Stimulated activated CD4-positive, alpha-beta T cell treated with anti-CD3 and anti-CD28 coated beads, Interleukin-4, amount 100 ng/mL, for 24 hours (primary cell): ENCODE data around the gene ME3.

Source experiments
- DNase-seq: peaks from one replicate; pipeline ENCODE4 v3.0.0-alpha.2; 2020

The ME3 gene

DNA sequence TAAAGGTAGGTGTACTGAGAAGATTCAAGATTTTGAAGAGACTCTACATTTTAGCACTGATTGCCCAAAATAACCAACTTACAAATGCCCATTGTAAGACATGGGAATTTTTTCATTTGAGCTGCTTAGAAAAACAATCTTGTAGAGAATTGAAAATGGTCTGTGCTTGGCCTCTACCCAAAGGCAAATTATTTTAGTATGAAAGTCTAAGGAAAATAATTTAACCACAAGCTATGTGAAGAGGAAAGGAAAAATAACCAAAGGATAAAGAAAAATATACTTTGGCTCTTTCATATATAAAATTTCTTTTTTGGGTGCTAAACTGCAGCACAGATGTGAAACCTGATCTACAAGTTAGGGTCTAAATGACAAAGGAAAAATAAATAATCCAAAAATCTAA, 54.9 kb downstream of the ME3 start:
- DNase-seq: no peak

DNA sequence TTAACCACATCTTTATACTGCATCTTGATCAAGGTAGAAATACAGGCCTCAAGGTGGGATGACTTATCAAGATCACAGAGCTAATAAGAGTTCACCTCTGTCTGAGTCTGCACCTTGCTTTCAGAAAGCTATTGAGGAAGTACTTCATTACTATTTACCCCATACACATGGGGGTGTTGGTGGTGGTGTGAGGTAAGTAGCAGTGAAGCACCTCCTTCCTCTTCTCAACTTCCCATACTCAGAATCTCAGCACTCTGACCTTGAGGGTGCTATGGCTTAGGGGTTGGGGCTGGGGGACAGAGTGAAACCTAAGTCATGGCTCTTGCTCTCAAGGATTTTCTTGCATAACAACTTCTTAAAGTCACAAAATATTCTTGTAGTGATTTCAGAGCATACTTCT, 56.9 kb downstream of the ME3 start:
- no peak for DNase-seq

DNA sequence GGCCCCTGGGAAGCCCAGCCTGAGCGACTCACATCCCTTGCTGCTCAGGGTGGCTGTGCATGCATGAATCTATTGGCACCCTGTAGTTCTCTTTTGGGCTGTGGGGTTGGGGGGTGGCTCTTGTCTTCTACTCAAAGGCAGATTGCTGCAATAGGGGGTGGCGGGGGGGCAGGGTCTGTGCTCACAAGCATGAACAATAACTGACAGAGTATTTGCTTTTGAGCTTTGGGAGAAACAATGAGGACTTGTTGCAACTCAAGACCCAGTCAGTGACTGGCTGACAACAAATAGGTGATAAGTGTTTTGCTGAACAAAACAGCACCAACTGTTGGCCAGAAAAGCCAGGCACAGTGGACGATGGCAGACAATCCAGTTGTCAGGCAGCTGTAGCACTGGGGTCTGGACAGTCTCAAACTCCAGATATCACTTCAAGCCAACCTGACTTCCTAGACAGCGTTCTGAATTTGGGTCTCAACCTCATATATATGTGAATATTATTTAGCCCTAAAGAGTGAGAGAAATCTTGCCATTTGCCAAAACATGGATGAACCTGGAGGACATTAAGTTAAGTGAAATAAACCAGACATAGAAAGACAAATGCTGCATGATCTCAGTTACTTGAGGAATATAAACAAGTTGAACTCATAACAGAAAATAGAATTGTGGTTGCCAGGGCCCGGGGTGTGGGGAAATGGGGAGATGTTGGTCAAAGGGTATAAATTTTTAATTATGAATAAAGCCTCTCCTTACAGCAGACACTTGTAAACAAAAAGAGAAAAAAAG, 61.7 kb downstream of the ME3 start:
- DNase-seq: no peak

DNA sequence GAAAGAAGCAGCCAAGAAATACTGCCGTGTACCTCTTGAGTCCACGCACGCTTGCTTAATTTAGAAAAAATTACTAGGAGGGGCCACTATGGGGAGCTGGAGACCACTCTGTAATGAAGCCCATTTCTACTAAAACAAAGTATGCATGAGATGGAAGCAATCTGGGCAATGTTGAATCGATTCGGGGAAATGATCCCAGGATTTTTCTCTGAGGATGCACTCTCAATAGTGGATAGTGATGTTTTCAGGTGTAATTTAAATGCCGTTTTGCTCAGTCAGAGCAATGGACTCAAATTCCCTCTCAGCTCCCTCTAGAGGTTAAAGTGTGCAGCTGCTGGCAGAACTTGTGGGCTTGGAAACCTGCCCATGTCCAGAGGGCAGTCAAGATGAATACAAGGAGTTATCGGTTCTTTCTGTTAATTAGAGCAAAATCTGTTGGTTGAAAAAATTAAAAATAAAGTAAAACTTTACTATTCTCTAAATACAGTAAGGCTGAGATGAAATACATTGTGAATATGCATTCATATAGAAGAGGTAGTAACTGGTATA, 64.1 kb downstream of the ME3 start:
- DNase-seq: peak; percentile 54

DNA sequence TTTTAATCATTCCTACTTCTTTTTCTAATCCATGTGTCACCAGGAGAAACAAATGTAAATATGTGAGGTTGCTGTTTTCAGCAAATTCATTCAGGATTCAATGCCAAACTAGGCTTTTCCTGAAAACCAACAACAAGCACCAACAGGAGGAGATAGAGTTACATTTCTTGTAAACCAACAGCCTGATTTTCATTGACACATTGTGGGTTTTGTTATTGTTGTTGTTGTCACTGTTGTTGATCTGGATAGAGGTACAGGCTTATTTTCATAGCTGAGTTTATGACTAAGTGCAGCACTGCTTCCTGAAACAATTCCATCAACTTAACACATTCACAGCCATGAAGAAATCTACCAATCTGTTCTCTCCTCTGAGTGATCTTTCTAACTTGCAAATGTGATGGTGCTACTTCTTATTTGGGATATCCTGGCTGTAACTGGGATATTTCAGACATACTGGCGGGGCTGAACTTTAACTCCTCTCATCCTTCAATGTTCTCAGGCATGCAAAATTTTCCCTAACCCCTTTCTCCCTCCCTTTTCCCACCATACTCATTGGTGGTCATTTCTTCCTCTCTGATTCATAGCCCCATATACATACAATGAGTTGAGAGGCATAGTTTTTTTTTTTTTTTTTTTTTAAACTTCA, 65.5 kb downstream of the ME3 start:
- no peak for DNase-seq

DNA sequence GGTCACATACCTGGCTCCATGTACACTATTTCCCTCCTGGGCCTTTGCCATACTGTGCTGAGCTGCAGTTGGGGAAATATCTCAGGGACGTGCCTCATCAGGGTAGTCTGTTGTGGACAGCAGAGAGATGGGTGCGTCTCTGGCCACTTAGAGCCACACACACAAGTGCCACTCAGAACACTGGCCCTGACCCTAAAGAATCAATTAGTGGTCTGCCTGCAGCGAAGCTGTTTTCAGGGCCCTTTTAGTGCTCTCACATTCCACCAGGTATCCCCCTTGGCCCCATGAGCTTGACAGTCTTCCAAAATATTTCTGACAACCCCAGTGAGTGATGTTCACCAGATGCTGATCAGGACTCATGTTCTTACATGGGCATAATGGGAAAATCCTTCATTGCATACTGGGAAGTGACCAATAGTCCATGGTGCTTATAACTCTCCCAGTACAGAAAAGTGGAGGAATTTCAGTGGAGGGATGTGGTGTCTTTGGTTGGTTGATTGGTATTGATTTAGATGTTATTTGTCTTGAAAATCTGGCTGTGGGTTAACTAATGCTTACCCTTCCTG, 66.1 kb downstream of the ME3 start:
- DNase-seq: no peak

DNA sequence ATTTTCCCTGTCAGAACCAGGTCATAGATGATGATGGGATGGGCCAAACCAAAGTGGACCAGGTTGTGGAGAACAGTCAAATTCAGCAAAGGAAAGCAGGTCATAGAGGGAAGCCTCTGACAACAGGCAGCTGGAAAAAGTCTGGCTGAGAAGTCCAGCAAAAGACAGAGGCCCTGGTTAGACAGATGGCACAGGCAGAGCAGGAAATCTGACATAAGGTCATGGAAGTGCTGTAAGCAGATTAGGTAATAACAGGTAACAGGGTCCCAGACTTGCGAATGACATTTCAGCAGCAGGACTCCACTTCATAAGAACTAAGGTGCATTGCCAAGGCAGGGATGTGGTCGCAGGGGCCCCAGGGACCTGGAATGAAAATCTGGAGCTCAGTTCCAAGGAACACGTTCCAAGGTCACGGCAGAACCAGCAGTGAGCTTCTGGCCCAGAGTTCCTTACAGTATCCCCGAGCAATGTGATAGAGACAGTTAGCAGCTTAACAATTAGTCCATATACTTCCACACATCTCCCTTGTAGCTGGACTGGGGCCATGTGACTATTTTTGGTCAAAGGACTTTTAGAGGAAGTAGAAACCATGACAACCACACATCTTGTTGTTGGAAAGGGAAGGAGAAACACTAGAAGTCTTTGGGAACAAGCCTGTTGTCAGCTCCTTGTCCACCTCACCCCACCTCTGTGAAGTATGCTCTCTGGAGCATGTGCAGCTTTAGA, 75.4 kb downstream of the ME3 start:
- DNase-seq: no peak

DNA sequence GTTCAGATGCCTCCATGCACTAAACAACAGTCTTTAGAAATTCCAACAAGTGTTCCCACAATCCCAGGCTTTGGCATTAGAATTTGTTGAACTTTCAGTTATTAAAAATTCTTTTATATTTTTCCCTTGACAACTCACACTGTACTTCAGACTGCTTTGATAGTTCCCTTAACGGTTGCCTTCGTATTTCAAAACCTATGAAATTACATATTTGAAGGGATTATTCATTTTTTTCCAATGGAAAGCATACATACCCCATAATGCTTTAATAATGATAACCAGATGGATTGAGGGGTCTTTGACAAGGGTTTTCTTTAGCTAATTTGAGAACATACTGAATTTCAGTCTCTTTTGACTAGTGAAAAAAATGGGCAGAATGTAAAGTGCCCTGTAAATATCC, 76.5 kb downstream of the ME3 start:
- DNase-seq: no peak

DNA sequence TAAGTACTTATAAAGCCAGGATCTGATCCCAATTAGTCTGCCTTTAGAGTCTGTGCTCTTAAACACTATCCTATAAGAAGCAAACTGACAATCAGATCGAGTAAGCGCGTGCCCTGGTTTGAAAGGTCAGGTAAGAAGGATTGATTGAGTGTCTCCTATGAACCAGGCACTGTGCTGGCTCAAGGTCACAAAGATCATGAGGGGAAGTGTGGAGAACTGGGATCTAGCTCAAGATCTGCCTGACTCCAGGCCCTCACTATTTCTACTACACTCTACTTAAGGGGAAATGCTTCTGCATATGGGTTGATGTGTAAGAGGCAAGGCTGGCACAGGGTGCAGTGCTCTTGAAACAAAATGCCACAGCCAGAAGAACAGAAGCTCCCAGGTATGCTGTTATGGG, 77.0 kb downstream of the ME3 start:
- DNase-seq: no peak

DNA sequence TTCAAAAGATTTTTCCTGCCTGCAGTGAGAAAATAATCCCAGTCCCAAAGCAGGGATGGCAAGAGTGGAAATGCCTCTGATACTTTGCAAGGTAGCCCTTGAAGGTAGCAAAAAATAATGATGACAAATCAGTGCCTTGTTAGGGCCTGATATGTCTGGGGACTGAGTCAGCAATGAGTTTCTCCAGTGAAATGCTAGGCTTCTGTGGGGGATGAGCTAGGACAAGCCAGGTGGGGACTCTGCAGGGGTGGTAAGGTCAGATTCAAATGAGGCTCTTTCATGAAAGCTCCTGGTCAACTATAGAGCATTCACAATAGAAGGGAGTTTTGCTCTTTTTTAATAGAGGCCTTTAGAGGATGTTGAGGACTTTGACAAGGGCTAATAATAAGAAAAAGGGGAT, 77.7 kb downstream of the ME3 start:
- DNase-seq: no peak

DNA sequence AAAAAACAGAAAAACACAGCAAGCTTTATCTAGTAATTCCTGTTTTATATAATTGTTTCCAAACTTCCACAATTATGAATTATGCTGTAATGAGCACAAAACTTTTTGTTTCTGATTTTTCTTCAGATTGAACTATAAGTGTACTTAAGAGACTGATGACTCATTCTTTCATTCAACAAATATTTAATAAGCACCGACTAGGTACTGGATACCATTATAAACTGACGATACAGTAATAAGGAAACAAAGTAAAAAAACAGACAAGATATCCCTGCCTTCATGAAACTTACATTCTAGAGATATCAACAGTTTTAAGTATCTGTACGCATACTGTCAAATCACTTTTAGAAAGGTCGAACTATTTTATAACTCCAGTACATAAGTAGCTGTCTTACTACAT, 78.6 kb downstream of the ME3 start:
- DNase-seq: no peak

DNA sequence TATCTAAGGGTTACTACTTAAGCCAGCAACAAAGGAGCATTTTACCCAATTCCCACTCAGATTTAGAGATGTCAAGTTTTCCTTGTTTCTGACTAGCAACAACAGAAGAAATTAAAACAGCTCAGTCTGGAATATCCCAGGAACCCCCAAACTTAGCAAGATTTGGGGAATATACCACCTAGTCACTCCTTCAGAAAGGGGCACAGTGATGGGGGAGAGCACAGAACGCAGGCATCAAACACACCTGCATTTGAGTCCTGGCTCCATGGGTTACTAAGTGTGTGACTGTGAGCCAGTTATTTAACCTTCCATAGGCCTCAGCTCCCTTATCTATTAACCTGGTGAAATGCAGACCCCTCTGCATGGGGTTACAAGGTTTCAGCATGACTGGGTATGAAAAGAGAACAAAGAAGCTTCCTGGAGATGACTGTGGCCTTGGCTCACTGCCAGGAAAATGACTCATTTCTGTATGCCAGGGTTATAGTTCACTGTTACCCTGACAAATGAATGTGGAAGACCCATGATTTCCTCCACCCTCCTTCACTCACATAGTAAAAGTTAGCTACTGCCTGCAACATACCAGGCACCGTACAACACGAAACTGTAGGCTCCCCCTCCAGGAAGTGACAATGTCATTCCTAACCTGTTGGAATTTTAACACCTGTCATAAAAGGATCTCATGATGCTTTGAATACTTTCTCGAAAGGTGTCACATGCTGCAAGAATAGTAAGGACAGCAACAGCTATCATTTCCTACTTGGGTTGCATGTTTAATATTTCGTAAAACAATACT, 79.6 kb downstream of the ME3 start:
- peak; percentile 94 for DNase-seq

DNA sequence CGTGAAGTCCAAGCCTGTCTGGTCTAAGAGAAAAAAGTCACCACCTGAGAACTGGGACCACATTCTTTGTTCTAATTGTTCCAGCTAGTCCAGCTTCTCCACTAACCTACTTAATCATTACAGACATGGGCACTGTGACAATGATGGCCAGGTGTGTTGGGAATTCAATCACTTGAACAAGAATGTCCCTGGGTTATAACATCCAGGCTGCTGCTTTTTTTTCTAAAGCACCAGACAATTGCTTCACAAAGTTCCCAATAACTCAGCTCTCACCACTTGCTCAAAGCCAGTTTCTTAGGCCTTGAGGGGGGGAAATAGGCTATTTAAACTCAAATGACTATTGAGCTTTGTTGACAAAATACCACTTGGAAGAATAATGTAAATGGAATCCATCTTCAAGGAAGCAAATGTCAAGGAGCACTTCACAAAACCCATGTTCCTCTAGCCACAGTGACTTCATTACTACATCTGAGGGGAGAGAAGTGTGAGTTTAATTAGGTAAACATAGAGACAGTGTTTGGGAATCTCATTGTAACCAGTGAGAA, 80.3 kb downstream of the ME3 start:
- DNase-seq: no peak

DNA sequence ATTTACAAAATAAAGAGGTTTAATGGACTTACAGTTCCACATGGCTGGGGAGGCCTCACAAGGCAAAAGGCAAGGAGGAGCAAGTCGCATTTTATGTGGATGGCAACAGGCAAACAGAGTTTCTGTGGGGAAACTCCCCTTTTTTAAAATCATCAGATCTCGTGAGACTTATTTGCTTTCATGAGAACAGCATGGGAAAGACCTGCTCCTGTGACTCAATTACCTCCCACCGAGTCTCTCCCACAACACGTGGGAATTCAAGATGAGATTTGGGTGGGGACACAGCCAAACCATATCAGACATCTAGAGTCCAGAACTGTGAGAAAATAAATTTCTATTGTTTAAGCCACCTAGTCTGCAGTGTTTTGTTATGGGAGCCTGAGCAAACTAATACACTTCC, 80.8 kb downstream of the ME3 start:
- DNase-seq: no peak

DNA sequence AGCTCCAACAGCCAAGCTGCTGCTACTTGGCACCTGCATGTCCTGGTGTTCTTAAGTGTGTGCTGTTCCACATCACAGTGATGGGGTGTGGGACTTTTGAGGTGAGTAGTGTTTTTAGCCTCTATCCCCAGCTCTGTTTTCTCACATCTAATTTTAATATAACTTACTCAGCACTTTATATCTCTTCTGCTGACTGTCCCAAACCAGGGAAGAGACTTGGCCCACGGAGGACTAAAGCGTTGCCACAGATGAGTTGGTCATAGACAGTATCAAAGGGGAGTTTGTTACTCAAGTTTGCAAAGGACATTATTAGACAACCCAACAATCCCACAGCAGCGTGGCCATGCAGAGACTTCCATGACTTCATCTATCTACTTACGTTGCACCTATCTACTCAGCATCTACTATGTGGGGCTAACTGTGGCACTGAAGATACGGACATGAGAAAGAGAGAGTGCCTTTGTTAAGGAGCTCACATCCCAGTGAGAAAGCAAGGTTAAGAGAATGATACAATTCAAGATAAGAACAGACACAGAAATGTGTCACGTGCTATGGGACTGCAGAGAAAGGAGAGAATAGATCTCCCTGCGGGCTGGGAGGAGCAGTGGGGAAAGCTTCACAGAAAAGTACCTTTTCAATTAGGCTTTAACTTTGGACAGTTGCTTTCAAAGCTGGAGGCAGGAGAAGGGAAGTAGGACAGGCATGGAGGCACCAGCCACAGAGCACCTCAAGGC, 82.4 kb downstream of the ME3 start:
- no peak for DNase-seq

DNA sequence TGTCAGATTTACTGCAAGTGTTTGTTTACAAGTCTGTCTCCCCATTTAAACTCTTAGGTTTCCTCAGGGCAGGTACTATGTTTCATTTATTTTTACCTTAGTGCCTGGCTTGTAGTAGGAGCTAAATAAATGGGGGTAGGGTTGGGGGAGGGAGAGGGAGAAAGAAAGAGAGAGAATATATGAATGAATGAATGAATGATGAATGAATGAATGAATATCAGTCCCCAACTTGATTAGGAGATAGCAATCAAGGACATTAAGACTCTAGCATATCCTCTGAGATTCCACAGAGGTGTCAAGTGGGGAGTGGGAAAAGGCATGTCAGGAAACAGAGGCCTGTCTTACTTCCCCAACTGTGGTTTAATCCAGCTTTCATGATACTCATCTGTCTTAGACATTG, 83.2 kb downstream of the ME3 start:
- DNase-seq: no peak

DNA sequence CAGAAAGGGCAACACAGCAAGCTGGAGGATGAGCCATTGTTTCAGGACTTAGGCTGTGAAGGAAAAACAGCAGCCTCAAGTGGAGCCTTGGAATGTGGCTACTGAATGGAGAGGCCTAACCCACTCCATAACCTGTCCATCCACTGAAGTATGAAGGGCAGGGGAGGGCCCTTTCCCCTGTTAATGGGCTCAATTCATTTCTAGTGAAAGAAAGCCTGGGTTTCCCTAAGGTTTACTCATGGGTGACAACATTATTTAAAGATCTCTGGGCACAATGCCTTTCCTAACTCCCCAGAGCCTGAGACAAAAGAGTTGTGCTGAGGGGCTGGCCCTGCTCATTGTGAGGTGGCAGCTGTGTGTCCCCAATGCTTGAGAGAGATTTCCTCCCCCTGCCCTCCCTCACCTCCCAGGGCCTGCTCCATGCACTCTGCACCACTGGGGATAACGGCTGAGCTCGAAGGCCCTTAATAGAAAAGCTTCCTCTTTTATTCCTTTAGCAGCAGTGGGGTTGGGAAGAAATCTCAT, 83.8 kb downstream of the ME3 start:
- DNase-seq: no peak

DNA sequence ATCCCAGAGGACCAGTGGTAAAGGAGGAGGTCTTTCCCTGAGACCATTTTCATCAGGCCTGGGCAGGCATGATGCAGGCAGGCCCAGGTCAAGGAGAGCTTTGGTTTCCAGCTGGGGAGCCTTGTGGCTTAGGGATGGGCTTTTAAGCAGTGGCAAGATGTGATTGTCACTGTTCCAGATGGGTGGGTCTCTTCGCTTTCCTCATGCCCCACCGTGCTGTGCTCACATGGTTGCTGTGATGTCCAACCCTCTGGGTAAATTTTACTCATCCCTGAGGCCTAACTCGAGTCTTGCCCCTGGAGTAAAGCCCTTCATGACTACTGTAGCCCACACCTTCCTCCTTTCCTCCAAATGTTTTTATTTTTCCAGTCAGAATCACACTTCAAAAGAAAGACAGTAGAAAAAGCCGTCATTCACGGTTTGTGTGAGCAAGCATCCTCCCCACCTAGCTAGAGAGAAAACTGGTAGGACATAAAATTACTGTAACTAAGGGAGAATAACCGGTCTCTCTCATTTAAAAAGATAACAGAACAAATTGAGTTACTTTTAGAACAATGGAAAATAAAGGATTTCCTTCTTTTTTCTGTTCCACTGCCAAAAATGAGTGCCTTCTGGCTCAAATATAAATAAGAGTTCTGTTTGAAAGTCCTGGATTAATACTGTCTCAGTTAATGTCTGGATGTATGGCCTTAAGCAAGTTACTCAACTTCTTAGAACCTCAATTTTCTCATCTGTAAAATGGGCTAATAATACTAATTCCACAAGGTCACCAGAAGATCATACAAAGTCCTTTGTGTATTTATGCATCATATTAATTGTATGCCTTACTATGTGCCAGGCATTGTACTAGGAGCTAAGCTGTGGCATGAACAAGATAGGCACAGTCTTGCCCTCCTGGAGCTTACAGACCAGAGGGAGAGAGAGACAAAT, 84.9 kb downstream of the ME3 start:
- no peak for DNase-seq

DNA sequence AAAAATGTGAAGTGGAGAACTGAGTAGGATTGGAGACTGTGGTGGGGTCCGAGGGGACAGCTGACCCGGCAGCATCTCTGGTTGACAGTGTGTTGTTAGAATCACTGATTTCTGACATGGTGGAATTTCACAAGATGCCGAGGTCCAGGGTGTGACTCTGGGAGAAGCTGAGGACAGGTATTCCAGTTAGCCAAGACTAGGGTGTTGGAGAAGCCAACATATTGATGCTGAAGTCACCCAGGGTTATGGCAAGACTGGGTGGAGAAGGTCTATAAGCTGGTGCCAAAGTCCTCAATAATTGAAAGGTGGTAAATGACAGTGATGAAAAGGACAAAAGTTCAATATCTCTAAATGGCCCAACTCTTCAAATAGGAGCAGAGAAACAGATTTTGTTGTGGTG, 86.1 kb downstream of the ME3 start:
- no peak for DNase-seq

DNA sequence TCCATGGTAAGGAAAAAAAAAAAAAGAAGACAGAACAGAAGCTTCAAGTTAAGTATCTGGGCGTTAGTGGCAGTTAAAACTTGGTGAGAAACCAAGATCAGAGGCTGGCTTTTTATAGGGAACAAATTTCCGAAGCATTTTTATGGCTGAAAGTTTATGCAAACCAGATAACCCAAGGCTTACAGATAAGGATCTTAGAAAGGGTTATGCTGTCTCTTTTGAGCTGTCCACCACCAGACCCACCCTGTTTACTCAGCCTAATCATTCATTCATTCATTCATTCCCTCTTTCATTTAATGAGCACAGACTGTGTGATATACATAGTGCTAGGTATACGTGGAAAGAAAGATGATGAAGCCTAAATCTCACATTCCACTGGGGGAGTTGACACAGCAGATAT, 89.5 kb downstream of the ME3 start:
- DNase-seq: no peak
